SW 1271 (cell line): ENCODE data around the gene WDR45B.

Experiments used
- DNase-seq, 2 experiments: peaks; one replicate each; lab custom pipeline; 2025; lab: John Stamatoyannopoulos, UW

WDR45B gene

GRCh38 chr17:82677353-82677925 lies 29.2 kb upstream of the WDR45B start:
- DNase-seq: no peak

- no peak for DNase-seq
These were observed 27.4 kb upstream of the WDR45B start for GRCh38 chr17:82675476-82676245.

GRCh38 chr17:82674656-82675475 lies 26.6 kb upstream of the WDR45B start:
- no peak for DNase-seq

- DNase-seq: no peak
These were observed 22.6 kb upstream of the WDR45B start for GRCh38 chr17:82670661-82671450.

- no peak for DNase-seq
These were observed 20.4 kb upstream of the WDR45B start for GRCh38 chr17:82668631-82669099.

- DNase-seq: no peak
These were observed 19.9 kb upstream of the WDR45B start for GRCh38 chr17:82668024-82668630.

- DNase-seq: no peak
These were observed 19.4 kb upstream of the WDR45B start for GRCh38 chr17:82667668-82668000.

- DNase-seq: no peak
These were observed 18.9 kb upstream of the WDR45B start for GRCh38 chr17:82666931-82667667.

GRCh38 chr17:82665891-82666290 lies 17.6 kb upstream of the WDR45B start:
- no peak for DNase-seq

GRCh38 chr17:82665217-82665616 lies 17.0 kb upstream of the WDR45B start:
- no peak for DNase-seq

- DNase-seq: no peak
These were observed 16.5 kb upstream of the WDR45B start for GRCh38 chr17:82664701-82665182.

- no peak for DNase-seq
These were observed 16.0 kb upstream of the WDR45B start for GRCh38 chr17:82664276-82664575.

- DNase-seq: no peak
These were observed 15.4 kb upstream of the WDR45B start for GRCh38 chr17:82663381-82664275.

GRCh38 chr17:82662711-82663261 lies 14.5 kb upstream of the WDR45B start:
- no peak for DNase-seq

- DNase-seq: no peak
These were observed 13.8 kb upstream of the WDR45B start for GRCh38 chr17:82661717-82662683.

- no peak for DNase-seq
These were observed 11.6 kb upstream of the WDR45B start for GRCh38 chr17:82659886-82660285.

GRCh38 chr17:82658796-82659452 lies 10.7 kb upstream of the WDR45B start:
- DNase-seq: no peak

- no peak for DNase-seq
These were observed 10.1 kb upstream of the WDR45B start for GRCh38 chr17:82658331-82658730.
